DMS153 treated with DMSO at 0.1 percent for 48 hours (cell line): Measurements from ENCODE around the gene HES6.
"Not testable (repeated sequence)": the region's sequence is repeated elsewhere in the genome, so short reads cannot be mapped to it uniquely, and the experiment has no call there.

Experiments
- DNase-seq: peaks from one replicate; lab custom pipeline; 2025; ENCODE audit not compliant: unreplicated experiment; lab: John Stamatoyannopoulos, UW

HES6 gene

GRCh38 chr2:238274152-238274865 is 34.5 kb upstream of the HES6 start:
- DNase-seq = no peak

- not testable (repeated sequence) for DNase-seq
Measured at GRCh38 chr2:238273433-238273832, 33.6 kb upstream of the HES6 start.

DNA sequence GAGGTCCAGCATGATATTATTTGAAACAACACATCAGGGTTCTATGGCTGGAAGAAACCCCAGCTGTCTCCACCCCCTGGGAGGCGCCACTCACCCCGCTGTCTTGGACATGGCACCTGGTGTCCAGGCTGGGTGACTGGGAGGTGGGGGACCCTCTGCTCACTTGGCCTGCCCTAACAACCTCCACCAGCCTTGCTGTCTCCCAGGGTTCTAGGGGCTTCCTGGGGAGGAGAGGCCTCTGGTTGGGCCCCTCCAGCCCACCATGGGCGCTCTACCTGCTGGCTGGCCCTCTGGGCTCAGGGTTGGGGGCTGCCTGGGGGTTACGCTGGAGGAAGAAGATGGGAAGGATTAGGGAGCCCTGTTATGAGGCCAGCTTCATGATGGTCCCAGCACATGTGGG is 32.3 kb upstream of the HES6 start:
- DNase-seq = no peak

GRCh38 chr2:238271686-238272085 is 31.8 kb upstream of the HES6 start:
- not testable (repeated sequence) for DNase-seq

- no peak for DNase-seq
Measured at GRCh38 chr2:238271061-238271554, 31.3 kb upstream of the HES6 start.

GRCh38 chr2:238270606-238271005 is 30.8 kb upstream of the HES6 start:
- no peak for DNase-seq

- DNase-seq = no peak
Measured at GRCh38 chr2:238269741-238270140, 29.9 kb upstream of the HES6 start.

GRCh38 chr2:238267884-238268680 is 28.2 kb upstream of the HES6 start:
- no peak for DNase-seq

DNA sequence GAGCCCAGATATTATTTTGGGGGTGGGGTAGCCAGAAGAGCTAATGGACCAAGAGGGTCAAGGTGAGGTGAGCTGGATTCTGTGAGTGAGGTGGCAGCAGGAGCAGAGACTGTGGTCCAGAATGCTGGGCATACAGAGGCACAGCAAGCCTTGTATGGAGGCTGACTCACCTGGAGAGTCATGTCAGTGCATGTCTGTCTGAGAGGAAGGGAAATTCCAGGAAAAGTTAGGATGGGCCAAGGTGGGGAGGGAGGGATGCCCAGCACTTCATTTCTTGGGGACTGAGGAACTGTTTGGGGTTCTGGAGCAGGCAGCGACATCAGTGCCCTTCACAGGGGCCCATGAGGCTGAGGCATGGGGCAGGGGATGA is 27.5 kb upstream of the HES6 start:
- no peak for DNase-seq

- no peak for DNase-seq
Measured at GRCh38 chr2:238265605-238266004, 25.8 kb upstream of the HES6 start.

GRCh38 chr2:238264072-238264460 is 24.2 kb upstream of the HES6 start:
- no peak for DNase-seq

DNA sequence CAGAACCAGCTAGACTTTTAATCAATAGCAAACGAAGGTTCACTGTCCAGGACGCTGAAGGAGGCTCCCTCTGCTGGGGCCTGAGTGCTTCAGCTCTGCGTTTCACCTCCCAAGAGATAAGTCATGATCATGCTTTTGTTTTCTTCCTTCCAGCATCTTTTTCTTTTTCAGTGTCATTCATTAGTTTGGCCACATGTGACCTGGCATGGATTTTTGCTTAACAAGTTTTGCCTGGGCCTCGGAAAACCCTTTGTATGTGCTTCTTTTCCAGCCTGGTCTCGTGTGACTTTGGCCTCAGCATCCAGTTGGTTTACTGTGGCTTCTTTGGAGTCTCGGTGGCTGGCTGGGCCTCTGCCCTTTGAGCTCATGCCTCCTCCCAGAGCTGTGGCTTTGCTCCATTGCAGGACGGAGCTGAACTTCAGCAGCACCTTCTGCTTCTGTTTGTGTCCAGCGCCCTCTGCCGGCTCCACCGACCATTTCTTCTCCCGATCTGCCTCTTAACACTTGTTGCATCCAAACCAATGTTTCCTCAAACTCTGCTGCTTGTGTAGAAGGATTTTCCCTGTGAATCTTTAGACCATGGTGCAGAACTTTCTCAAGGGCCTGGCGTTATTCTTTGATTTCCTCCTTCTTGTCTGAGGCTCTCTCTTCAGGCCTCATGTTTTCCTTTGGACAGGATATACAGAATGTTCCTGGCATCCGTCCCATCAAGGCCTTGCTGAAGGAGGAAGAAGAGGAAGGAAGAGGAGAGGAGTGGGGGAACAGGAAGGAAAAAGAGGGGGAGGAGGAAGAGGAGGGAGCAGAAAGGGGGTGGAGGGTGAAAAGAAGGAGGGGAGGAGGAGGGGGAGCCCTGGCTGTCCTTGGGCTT is 23.6 kb upstream of the HES6 start:
- DNase-seq = peak; percentile 64

DNA sequence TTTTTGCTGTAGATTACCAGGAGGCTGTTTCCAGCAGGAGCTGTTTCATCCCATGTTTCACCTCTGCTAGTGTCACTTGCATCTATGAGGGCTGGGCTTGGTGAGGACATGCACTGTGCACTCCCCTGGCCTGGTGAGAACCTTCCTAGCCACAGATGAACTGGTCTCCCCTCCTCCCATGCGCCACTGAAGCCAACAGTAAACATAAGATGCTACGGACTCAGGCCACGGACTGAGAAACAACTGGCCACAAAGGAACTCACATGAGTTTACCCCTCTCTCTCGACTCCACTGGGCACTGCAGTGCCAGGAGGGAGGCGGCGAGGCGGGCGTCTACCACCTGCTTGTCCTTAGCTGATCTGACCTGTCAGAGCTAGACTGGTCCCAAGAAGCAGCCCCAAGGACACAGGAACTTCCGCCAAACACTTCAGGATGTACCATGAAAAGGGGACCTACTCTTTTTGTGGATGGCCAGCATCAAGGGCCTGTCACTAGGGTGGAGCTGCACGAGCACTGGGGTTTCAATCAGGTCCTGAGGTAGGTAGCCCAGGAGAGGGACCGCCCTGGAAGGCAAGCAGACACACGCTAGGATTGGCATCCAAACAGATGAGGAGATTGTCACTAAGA is 22.8 kb upstream of the HES6 start:
- DNase-seq = no peak

- no peak for DNase-seq
Measured at GRCh38 chr2:238261718-238262375, 22.0 kb upstream of the HES6 start.

DNA sequence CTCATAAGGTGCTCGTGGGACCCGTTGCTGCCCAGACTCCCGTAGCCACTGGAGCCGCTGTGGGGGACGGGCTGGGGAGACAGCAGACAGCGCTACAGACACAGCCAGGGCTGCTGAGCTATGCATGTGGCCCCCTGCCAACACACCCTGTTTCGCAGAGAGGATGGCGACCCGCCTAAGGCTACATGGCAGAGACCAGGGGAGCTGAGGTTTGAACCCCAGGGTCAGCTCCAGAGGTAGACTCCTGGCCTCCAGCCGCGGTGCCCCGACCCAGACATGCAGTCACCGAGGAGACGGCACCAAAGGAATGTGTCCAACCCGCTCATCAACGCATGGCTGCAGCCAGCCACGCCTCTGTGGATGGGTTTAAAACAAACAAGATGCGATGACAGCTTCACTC is 21.0 kb upstream of the HES6 start:
- DNase-seq = no peak

GRCh38 chr2:238259061-238260020 is 19.5 kb upstream of the HES6 start:
- DNase-seq = no peak

DNA sequence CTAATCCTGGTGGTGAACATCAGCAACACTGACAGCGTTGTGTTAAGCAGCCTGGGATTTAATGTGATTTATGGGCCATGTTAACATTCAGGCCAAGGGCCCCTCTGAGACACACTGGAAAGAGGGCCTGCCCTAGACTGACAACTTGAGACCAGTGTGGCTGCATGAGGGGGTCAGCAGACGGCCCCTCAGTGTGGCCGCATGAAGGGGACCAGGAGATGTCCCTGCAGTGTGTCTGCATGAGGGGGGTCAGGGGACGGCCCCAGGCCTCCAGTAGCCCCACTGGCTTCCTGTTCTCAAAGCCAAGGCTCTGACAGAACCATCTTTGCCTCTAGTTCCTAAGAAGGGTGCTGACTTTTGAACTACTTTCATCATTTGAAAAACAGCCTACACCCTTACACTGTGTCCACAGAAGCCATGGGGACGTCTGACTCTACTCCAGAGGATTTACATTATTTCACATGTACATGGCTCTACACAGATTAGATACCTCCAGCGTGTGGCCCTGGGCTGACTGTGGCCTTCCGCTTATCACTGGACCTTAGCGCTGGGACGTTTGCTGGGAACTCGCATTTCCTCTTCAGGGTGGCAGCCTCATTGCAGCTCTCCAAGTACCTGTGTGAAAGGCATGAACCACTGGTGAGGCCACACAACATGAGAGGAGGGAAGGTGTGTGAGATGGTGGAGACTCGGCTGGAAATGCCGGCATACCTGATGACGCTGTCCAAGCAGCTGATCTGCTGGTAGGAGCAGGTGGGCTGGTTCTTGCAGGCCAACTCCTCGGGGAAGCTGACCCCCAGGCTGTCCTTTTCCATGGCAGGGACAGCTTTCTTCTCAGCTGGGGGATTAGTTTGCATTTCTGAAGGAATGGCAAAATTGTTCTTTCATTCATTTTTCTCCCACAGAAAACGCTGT is 18.2 kb upstream of the HES6 start:
- no peak for DNase-seq

DNA sequence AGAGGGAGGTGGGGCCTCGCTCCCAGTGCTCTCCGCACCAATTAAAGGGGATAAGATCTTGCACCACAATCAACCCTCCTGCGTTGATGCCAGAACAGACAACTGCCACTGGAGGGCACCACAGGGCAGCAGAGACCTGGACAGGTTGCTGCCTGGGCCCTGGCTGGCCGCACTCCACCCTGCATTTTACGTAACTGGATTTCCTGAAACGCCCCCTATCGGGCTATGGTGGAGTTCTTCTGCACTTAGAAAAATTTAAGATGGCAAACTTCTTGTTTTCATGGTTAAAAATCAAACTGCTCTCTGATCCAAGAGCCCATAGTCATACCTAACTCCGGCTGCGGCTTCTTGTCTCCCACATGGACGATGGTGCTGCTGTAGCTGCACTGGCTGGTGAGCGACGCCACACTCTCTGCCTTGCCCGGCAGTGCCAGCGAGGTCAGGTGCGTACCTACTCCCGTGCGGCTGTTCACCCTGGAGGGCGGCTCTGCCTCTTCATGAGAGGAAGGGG is 16.8 kb upstream of the HES6 start:
- DNase-seq = peak; percentile 91
